Renal cortical epithelial cell (primary cell): ENCODE results near the gene EXOSC2. TPM values are rescaled to one million over a fixed set of nuclear protein-coding genes. Genes with fewer than 3 reads are reported as not detected.

ENCODE experiments used
- DNase-seq: peaks from one replicate; pipeline ENCODE4 v3.0.0-alpha.2; 2011; ENCODE audit warnings: low read depth
- total RNA-seq: library from RNA; depleted of rRNA; stranded (reverse); fragments of >200 nt; gene quantifications from 2 replicates; pipeline ENCODE4 v1.2.3, GENCODE V29; 2014

Gene EXOSC2
- 23.8 and 37.2 TPM in 2 replicates for total RNA-seq

- DNase-seq: peak; percentile 97
These were observed at the start of gene EXOSC2 for GRCh38 chr9:130693426-130694191. EXOSC2 (plus strand) TSS chr9:130693780; CDS start chr9:130693792, 12 bp downstream.

- no peak for DNase-seq
These were observed 42.4 kb upstream of the EXOSC2 start for GRCh38 chr9:130651221-130651620.

GRCh38 chr9:130651752-130652151, 41.8 kb upstream of the EXOSC2 start:
- DNase-seq: no peak

GRCh38 chr9:130654879-130655278, 38.7 kb upstream of the EXOSC2 start:
- no peak for DNase-seq

- DNase-seq: no peak
These were observed 34.5 kb upstream of the EXOSC2 start for GRCh38 chr9:130658893-130659698.

- DNase-seq: no peak
These were observed 33.8 kb upstream of the EXOSC2 start for GRCh38 chr9:130659699-130660248.

- DNase-seq: no peak
These were observed 33.3 kb upstream of the EXOSC2 start for GRCh38 chr9:130660326-130660682.

- DNase-seq: no peak
These were observed 32.7 kb upstream of the EXOSC2 start for GRCh38 chr9:130660683-130661450.

GRCh38 chr9:130661451-130662098, 32.0 kb upstream of the EXOSC2 start:
- DNase-seq: no peak

GRCh38 chr9:130662099-130662969, 31.2 kb upstream of the EXOSC2 start:
- no peak for DNase-seq

GRCh38 chr9:130662970-130663257, 30.7 kb upstream of the EXOSC2 start:
- no peak for DNase-seq

GRCh38 chr9:130663258-130663976, 30.2 kb upstream of the EXOSC2 start:
- DNase-seq: no peak

- DNase-seq: no peak
These were observed 29.7 kb upstream of the EXOSC2 start for GRCh38 chr9:130663977-130664250.

- DNase-seq: no peak
These were observed 29.1 kb upstream of the EXOSC2 start, which contains the start of gene PRDM12 for GRCh38 chr9:130664251-130665028. PRDM12 (plus strand) TSS chr9:130664594; CDS start chr9:130664654, 60 bp downstream.

GRCh38 chr9:130665029-130665430, 28.6 kb upstream of the EXOSC2 start:
- no peak for DNase-seq

GRCh38 chr9:130665431-130666392, 27.9 kb upstream of the EXOSC2 start:
- no peak for DNase-seq

GRCh38 chr9:130666393-130667119, 27.0 kb upstream of the EXOSC2 start:
- no peak for DNase-seq

GRCh38 chr9:130667120-130667435, 26.5 kb upstream of the EXOSC2 start:
- no peak for DNase-seq
